ENCODE data around the gene ADRA2B. TPM values are rescaled to one million over a fixed set of nuclear protein-coding genes. Genes with fewer than 3 reads are reported as not detected.

Gene ADRA2B
- polyA plus RNA-seq, 4 donors = 0.69 to 1.5 TPM; not detected in 2

- no peak for DNase-seq
- WGBS, 3 donors = 93 to 96% (median 93%) methylated on average over 15 of the region's 15 CpGs
- Histone ChIP-seq H3K27ac (ENCODE audit: low read depth in 1 of 3, low read length in 2 of 3) (no peak overlapping the region), H3K4me3 (ENCODE audit: low read depth in 1 of 3, low read length in 3 of 3) (no peak overlapping the region), H3K36me3 (ENCODE audit: control insufficient read depth in 3 of 3, insufficient read depth in 2 of 3, low read depth in 1 of 3, low read length in 3 of 3) (no peaks in the 10 kb centered on the region), H3K4me1 (ENCODE audit: control insufficient read depth in 3 of 3, insufficient read depth in 2 of 3, low read depth in 1 of 3, low read length in 2 of 3) (no peaks in the 10 kb centered on the region), H3K9me3 (ENCODE audit: control insufficient read depth in 2 of 2, insufficient read depth in 1 of 2, low read depth in 1 of 2, low read length in 1 of 2) (peaks cover 0 to 18% of the 10 kb centered on the region in 2 donors), H3K27me3 (ENCODE audit: control insufficient read depth in 3 of 3, insufficient read depth in 3 of 3, low read length in 3 of 3) (no peaks in the 10 kb centered on the region)
- FAIRE-seq = no peak
These were observed 13.7 kb downstream of the ADRA2B start for GRCh38 chr2:96102596-96103186.

- Histone ChIP-seq H3K4me1 (ENCODE audit: control insufficient read depth in 3 of 3, insufficient read depth in 2 of 3, low read depth in 1 of 3, low read length in 2 of 3) (no peaks in the 10 kb centered on the region), H3K27me3 (ENCODE audit: control insufficient read depth in 3 of 3, insufficient read depth in 3 of 3, low read length in 3 of 3) (no peaks in the 10 kb centered on the region), H3K27ac (ENCODE audit: low read depth in 1 of 3, low read length in 2 of 3) (no peak overlapping the region), H3K9me3 (ENCODE audit: control insufficient read depth in 2 of 2, insufficient read depth in 1 of 2, low read depth in 1 of 2, low read length in 1 of 2) (peaks cover 0 to 14% of the 10 kb centered on the region in 2 donors), H3K36me3 (ENCODE audit: control insufficient read depth in 3 of 3, insufficient read depth in 2 of 3, low read depth in 1 of 3, low read length in 3 of 3) (no peaks in the 10 kb centered on the region), H3K4me3 (ENCODE audit: low read depth in 1 of 3, low read length in 3 of 3) (no peak overlapping the region)
- DNase-seq (no peak), FAIRE-seq (no peak)
- WGBS, 3 donors = 74 to 87% (median 81%) methylated on average over 3 of the region's 3 CpGs
These were observed 15.5 kb downstream of the ADRA2B start for GRCh38 chr2:96100893-96101304.

DNA sequence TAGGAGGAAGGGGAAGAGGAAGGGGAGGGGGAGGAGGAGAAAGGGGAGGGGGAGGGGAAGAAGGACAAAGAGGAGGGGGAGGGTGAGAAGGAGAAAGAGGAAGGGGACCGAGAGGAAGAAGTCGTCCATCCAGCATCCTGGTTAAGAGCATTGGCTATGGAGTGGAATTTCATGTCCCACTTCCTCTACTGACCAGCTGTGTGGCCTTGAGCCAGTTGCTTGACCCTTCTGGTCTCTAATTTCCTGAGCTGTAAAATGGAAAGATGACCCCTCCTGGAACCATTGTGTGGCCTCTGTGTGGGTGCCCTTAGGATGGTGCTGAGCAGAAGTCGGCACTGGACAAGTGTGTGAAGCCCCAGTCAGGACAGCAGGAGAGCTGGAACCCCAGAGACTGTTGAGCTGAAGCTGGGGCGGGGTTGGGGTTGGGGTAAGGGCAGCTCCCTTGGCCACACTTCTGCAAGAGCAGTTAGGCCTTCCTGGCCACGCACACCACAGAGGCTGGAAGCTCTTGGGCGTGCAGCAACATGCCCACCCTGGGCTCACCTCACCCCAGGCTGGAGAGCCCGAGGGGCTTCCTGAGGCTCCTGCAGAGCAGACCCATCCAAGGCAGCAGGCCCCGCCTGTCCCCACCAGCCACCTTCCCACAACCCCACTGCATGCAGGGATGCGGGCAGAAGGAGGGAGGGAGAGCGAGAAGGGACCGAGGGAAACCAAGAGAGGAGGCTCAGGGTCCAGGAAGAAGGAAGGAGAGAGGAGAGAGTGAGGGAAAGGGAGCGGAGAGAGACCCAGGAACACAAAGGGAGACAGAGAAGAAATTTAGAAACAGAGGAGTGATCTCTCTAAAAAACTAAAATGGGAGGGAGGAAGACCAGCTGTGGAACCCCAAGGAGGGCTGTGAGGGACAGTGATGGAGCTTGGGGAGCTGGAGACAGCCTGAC is 16.2 kb downstream of the ADRA2B start:
- no peak for FAIRE-seq
- no peak for DNase-seq
- no peak overlapping the region for H3K27ac ChIP-seq (ENCODE audit: low read depth in 1 of 3, low read length in 2 of 3)

DNA sequence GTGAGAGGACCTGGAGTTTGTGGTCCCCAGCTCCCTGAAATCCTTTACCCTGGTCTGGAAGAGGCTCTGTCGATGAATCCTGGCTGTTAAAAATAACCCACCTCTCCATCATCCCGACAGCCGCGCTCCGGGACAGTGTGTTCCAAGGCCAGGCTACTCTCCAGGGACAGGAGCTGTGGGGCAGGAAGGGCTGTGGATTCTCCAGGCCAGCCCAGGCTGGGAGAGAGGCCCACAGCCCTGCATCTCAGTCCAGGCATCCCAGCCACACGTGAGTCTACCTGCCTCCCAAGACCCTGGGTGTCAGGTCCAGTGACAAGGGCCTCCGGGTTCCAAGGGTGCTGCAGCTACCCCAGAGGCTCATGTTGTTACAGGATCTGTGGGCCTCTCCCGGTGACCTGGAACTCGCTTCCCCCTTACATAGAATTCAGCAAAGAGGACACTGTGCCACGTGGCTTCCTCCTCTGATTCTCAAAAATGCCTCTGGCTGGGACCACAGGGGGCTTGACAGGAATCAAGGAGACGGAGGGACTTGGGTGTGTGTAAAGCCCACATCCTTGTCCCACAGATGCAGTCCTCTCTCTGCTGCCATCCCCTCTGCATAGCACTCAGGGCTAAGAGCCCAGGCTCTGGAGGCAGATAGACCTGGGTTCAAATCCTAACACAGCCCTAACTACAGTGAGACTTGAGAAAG is 17.3 kb downstream of the ADRA2B start:
- Histone ChIP-seq H3K9me3 (ENCODE audit: control insufficient read depth in 2 of 2, insufficient read depth in 1 of 2, low read depth in 1 of 2, low read length in 1 of 2) (no peaks in the 10 kb centered on the region), H3K27me3 (ENCODE audit: control insufficient read depth in 3 of 3, insufficient read depth in 3 of 3, low read length in 3 of 3) (no peaks in the 10 kb centered on the region), H3K36me3 (ENCODE audit: control insufficient read depth in 3 of 3, insufficient read depth in 2 of 3, low read depth in 1 of 3, low read length in 3 of 3) (no peaks in the 10 kb centered on the region), H3K27ac (ENCODE audit: low read depth in 1 of 3, low read length in 2 of 3) (no peak overlapping the region), H3K4me1 (ENCODE audit: control insufficient read depth in 3 of 3, insufficient read depth in 2 of 3, low read depth in 1 of 3, low read length in 2 of 3) (no peaks in the 10 kb centered on the region), H3K4me3 (ENCODE audit: low read depth in 1 of 3, low read length in 3 of 3) (no peak overlapping the region)
- DNase-seq = no peak
- 66 to 86% (median 69%) methylated on average over 9 to 11 of the region's 11 CpGs for WGBS, 3 donors
- no peak for FAIRE-seq

More for the DNA sequence above, 16.2 kb downstream of the ADRA2B start:
- H3K9me3 ChIP-seq (ENCODE audit: control insufficient read depth in 2 of 2, insufficient read depth in 1 of 2, low read depth in 1 of 2, low read length in 1 of 2) = peaks cover 0 to 6% of the 10 kb centered on the region in 2 donors
- H3K36me3 ChIP-seq (ENCODE audit: control insufficient read depth in 3 of 3, insufficient read depth in 2 of 3, low read depth in 1 of 3, low read length in 3 of 3) = no peaks in the 10 kb centered on the region
- H3K4me1 ChIP-seq (ENCODE audit: control insufficient read depth in 3 of 3, insufficient read depth in 2 of 3, low read depth in 1 of 3, low read length in 2 of 3) = no peaks in the 10 kb centered on the region
- WGBS, 3 donors = 70 to 76% (median 74%) methylated on average over 12 of the region's 12 CpGs
- H3K4me3 ChIP-seq (ENCODE audit: low read depth in 1 of 3, low read length in 3 of 3) = no peak overlapping the region
- no peaks in the 10 kb centered on the region for H3K27me3 ChIP-seq (ENCODE audit: control insufficient read depth in 3 of 3, insufficient read depth in 3 of 3, low read length in 3 of 3)

GRCh38 chr2:96097951-96098823 is 18.2 kb downstream of the ADRA2B start:
- H3K36me3 ChIP-seq (ENCODE audit: control insufficient read depth in 3 of 3, insufficient read depth in 2 of 3, low read depth in 1 of 3, low read length in 3 of 3) = no peaks in the 10 kb centered on the region
- H3K4me3 ChIP-seq (ENCODE audit: low read depth in 1 of 3, low read length in 3 of 3) = no peak overlapping the region
- FAIRE-seq (no peak), DNase-seq (no peak)
- H3K4me1 ChIP-seq (ENCODE audit: control insufficient read depth in 3 of 3, insufficient read depth in 2 of 3, low read depth in 1 of 3, low read length in 2 of 3) = no peaks in the 10 kb centered on the region
- H3K27me3 ChIP-seq (ENCODE audit: control insufficient read depth in 3 of 3, insufficient read depth in 3 of 3, low read length in 3 of 3) = no peaks in the 10 kb centered on the region
- 73 to 81% (median 74%) methylated on average over 7 of the region's 7 CpGs for WGBS, 3 donors
- no peaks in the 10 kb centered on the region for H3K9me3 ChIP-seq (ENCODE audit: control insufficient read depth in 2 of 2, insufficient read depth in 1 of 2, low read depth in 1 of 2, low read length in 1 of 2)
- no peak overlapping the region for H3K27ac ChIP-seq (ENCODE audit: low read depth in 1 of 3, low read length in 2 of 3)

- H3K9me3 ChIP-seq (ENCODE audit: control insufficient read depth in 2 of 2, insufficient read depth in 1 of 2, low read depth in 1 of 2, low read length in 1 of 2) = no peaks in the 10 kb centered on the region
- H3K27me3 ChIP-seq (ENCODE audit: control insufficient read depth in 3 of 3, insufficient read depth in 3 of 3, low read length in 3 of 3) = no peaks in the 10 kb centered on the region
- H3K27ac ChIP-seq (ENCODE audit: low read depth in 1 of 3, low read length in 2 of 3) = no peak overlapping the region
- WGBS, 3 donors = 90 to 92% (median 92%) methylated on average over 5 of the region's 5 CpGs
- DNase-seq (no peak), FAIRE-seq (no peak)
- H3K36me3 ChIP-seq (ENCODE audit: control insufficient read depth in 3 of 3, insufficient read depth in 2 of 3, low read depth in 1 of 3, low read length in 3 of 3) = no peaks in the 10 kb centered on the region
- no peak overlapping the region for H3K4me3 ChIP-seq (ENCODE audit: low read depth in 1 of 3, low read length in 3 of 3)
- no peaks in the 10 kb centered on the region for H3K4me1 ChIP-seq (ENCODE audit: control insufficient read depth in 3 of 3, insufficient read depth in 2 of 3, low read depth in 1 of 3, low read length in 2 of 3)
These were observed 18.9 kb downstream of the ADRA2B start for GRCh38 chr2:96097441-96097840.

DNA sequence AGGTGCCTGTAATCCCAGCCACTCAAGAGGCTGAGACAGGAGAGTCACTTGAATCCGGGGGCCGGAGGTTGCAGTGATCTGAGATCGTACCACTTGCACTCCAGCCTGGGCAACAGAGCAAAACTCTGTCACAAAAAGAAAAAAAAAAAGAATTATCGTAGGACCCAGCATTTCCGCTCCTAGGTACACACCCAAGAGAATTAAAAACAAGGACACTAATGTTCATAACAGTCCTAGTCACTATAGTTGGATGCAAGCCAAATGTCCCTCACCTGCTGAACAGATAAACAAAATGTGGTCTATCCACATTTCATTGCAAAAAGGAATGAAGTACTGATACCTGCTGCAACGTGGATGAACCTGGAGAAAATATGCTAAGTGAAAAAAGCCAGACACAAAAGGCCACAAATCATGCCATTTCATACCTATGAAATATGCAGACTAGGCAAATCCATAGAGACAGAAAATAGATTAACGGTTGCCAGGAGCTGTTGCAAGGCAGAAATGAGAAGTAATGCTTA is 21.2 kb downstream of the ADRA2B start:
- no peak overlapping the region for H3K27ac ChIP-seq (ENCODE audit: low read depth in 1 of 3, low read length in 2 of 3)
- WGBS, 3 donors = 43 to 74% (median 60%) methylated on average over 7 of the region's 7 CpGs
- DNase-seq (peak in 1 of 2 donors; percentile 12), FAIRE-seq (no peak)
- no peaks in the 10 kb centered on the region for H3K4me1 ChIP-seq (ENCODE audit: control insufficient read depth in 3 of 3, insufficient read depth in 2 of 3, low read depth in 1 of 3, low read length in 2 of 3)
- no peaks in the 10 kb centered on the region for H3K9me3 ChIP-seq (ENCODE audit: control insufficient read depth in 2 of 2, insufficient read depth in 1 of 2, low read depth in 1 of 2, low read length in 1 of 2)
- no peaks in the 10 kb centered on the region for H3K36me3 ChIP-seq (ENCODE audit: control insufficient read depth in 3 of 3, insufficient read depth in 2 of 3, low read depth in 1 of 3, low read length in 3 of 3)
- H3K4me3 ChIP-seq (ENCODE audit: low read depth in 1 of 3, low read length in 3 of 3) = no peak overlapping the region
- H3K27me3 ChIP-seq (ENCODE audit: control insufficient read depth in 3 of 3, insufficient read depth in 3 of 3, low read length in 3 of 3) = no peaks in the 10 kb centered on the region
